A673 (cell line): ENCODE results near the gene IL10RA. TPM values are rescaled to one million over a fixed set of nuclear protein-coding genes. Genes with fewer than 3 reads are reported as not detected.

ENCODE experiments used
- Bru-seq: library from RNA; stranded (reverse); fragments of 400-500 nt; gene quantifications from one replicate; lab custom pipeline; 2021; lab: Mats Ljungman, UMichigan
- BruChase-seq, 2 experiments: library from RNA; stranded (reverse); fragments of 400-500 nt; gene quantifications; one replicate each; lab custom pipeline; 2021; lab: Mats Ljungman, UMichigan
- BruUV-seq: library from RNA; stranded (reverse); fragments of 400-500 nt; replicated peaks from 2 replicates; lab custom pipeline; 2021; lab: Mats Ljungman, UMichigan
- CTCF ChIA-PET: fragments of 300-600 bp; sonication (Branson Sonifier 250); formaldehyde crosslinking; loops from one replicate; lab custom pipeline; 2022; ENCODE audit warnings: antibody characterized with exemption; lab: Charles Lee
- POLR2A ChIA-PET: fragments of 300-600 bp; sonication (Branson Sonifier 250); formaldehyde crosslinking; loops from one replicate; lab custom pipeline; 2022; ENCODE audit warnings: antibody characterized with exemption; ENCODE audit not compliant: low non-redundant PET; lab: Charles Lee
- DNase-seq: peaks from one replicate; pipeline ENCODE4 v3.0.0-alpha.2; 2015; ENCODE audit warnings: low spot score
- H3K27ac ChIP-seq: fragments of 200-600 bp; sonication (generic); 2 replicates; pipeline ENCODE4 v1.5.1; 2016; ENCODE audit warnings: mixed run types, low read depth, mild to moderate bottlenecking, mixed read lengths, antibody characterized with exemption, low read length; ENCODE audit not compliant: poor library complexity, severe bottlenecking
- H3K27me3 ChIP-seq: fragments of 200-600 bp; sonication (generic); replicated peaks from 2 replicates; pipeline ENCODE4 v1.6.1; 2017; ENCODE audit warnings: mixed run types, low read depth, mild to moderate bottlenecking, mixed read lengths, antibody characterized with exemption, low read length; ENCODE audit not compliant: insufficient read depth, poor library complexity
- H3K36me3 ChIP-seq: fragments of 200-600 bp; sonication (generic); 2 replicates; pipeline ENCODE4 v1.6.1; 2016; ENCODE audit warnings: mixed run types, mild to moderate bottlenecking, mixed read lengths, antibody characterized with exemption, low read length; ENCODE audit not compliant: insufficient read depth, poor library complexity, severe bottlenecking
- H3K4me1 ChIP-seq: fragments of 200-600 bp; sonication (generic); 2 replicates; pipeline ENCODE4 v1.6.1; 2017; ENCODE audit warnings: mixed run types, mild to moderate bottlenecking, mixed read lengths, antibody characterized with exemption, low read length; ENCODE audit not compliant: insufficient read depth, poor library complexity, severe bottlenecking
- H3K4me3 ChIP-seq: fragments of 200-600 bp; sonication (generic); 2 replicates; pipeline ENCODE4 v1.5.1; 2016; ENCODE audit warnings: low read depth, mixed run types, mild to moderate bottlenecking, mixed read lengths, low read length; ENCODE audit not compliant: poor library complexity, severe bottlenecking
- H3K9me3 ChIP-seq: fragments of 200-600 bp; sonication (generic); 2 replicates; pipeline ENCODE4 v1.6.1; 2016; ENCODE audit warnings: mixed run types, low read depth, mild to moderate bottlenecking, mixed read lengths, antibody characterized with exemption, low read length; ENCODE audit not compliant: poor library complexity, severe bottlenecking
- CTCF ChIP-seq: fragments of 300-800, 200-600 bp; sonication (generic); conservative IDR thresholded peaks from 2 replicates; pipeline ENCODE4 v1.5.1; 2017; ENCODE audit warnings: low read depth, mild to moderate bottlenecking, antibody characterized with exemption, low read length, moderate library complexity, mixed read lengths
- EZH2 ChIP-seq: fragments of 200-600 bp; sonication (generic); IDR thresholded peaks from 2 replicates; pipeline ENCODE4 v1.6.1; 2017; ENCODE audit warnings: borderline replicate concordance, low read depth, mild to moderate bottlenecking, mixed read lengths, antibody characterized with exemption, low read length; ENCODE audit not compliant: poor library complexity, severe bottlenecking
- intact Hi-C: fragments of 100-400 bp; cut with micrococcal nuclease; formaldehyde crosslinking; loops from one replicate; pipeline ENCODE4 v1.10.0; 2022; ENCODE audit not compliant: unreplicated experiment
- long read RNA-seq: library from polyadenylated mRNA; stranded (forward); transcript quantifications from one replicate; pipeline ENCODE4 v2.0.0, GENCODE V29; 2022
- total RNA-seq: library from RNA; stranded (reverse); gene quantifications from 2 replicates; pipeline ENCODE4 v1.2.3, GENCODE V29; 2021

IL10RA gene
- total RNA-seq (not detected in 2 replicates), Bru-seq, nascent RNA (percentile 6 among the genes with signal in this experiment), BruChase-seq, experiment 1, labeled RNA remaining after a 2-hour chase (percentile 6 among the genes with signal in this experiment), BruChase-seq, experiment 2, labeled RNA remaining after a 6-hour chase (not detected)
- long read RNA-seq, result 0 reads

GRCh38 chr11:117985953-117986887, at the start of gene IL10RA:
TSS of gene IL10RA (plus strand) at chr11:117986394. CDS start at chr11:117986468, 74 bp downstream.
- POLR2A ChIA-PET, result no interaction called here
- Histone ChIP-seq H3K9me3 (no peaks in the 10 kb centered on the region), H3K27ac (no peak within 1 kb of the TSS), H3K4me1 (peaks cover 4% of the 10 kb centered on the region), H3K4me3 (peak within 1 kb of the TSS; percentile 52), H3K36me3 (no peaks in the 10 kb centered on the region), H3K27me3 (peaks cover 45% of the 10 kb centered on the region)
- CTCF ChIA-PET, result no interaction called here
- no TSS peak for BruUV-seq
- DNase-seq, result peak; percentile 59
- TF ChIP-seq EZH2 (peak; percentile 7), CTCF (no peak)
- intact Hi-C loops, result no loop called here

- BruUV-seq, result no TSS peak
- intact Hi-C loops, result no loop called here
Measured at GRCh38 chr11:117936973-117937372, 49.2 kb upstream of the IL10RA start.

More at GRCh38 chr11:117936973-117937372, 49.2 kb upstream of the IL10RA start:
- ChIA-PET POLR2A (no interaction called here), CTCF (interaction anchor here (0.8 to 2.1 kb wide), 2 partner anchors 10 to 119 kb away, joined by 7 to 8 read pairs; no protein-coding TSS in a partner anchor)
- no peak for DNase-seq
- Histone ChIP-seq H3K4me1 (no peaks in the 10 kb centered on the region), H3K36me3 (no peaks in the 10 kb centered on the region), H3K27ac (no peak overlapping the region), H3K27me3 (no peaks in the 10 kb centered on the region), H3K9me3 (no peaks in the 10 kb centered on the region), H3K4me3 (no peak overlapping the region)
- TF ChIP-seq EZH2, result no peak
- no peak for TF ChIP-seq CTCF
